Endothelial cell of umbilical vein (primary cell): ENCODE measurements around the gene EEF1AKMT2. TPM values are rescaled to one million over a fixed set of nuclear protein-coding genes. Genes with fewer than 3 reads are reported as not detected.

Source experiments
- BruUV-seq: library from RNA; stranded (reverse); fragments of 400-500 nt; replicated peaks from 2 replicates; lab custom pipeline; 2021; lab: Mats Ljungman, UMichigan
- CTCF ChIA-PET: fragments of 300-600, 350-600 bp; sonication (Branson Sonifier 250); formaldehyde crosslinking; loops from one replicate; lab custom pipeline; 2021; ENCODE audit warnings: antibody characterized with exemption, inconsistent platforms; lab: Charles Lee
- POLR2A ChIA-PET: fragments of 300-600, 350-600 bp; sonication (Branson Sonifier 250); formaldehyde crosslinking; loops from one replicate; lab custom pipeline; 2021; ENCODE audit warnings: antibody characterized with exemption, inconsistent platforms; lab: Charles Lee
- DNase-seq: peaks from one replicate; pipeline ENCODE4 v3.0.0-alpha.2; 2011; ENCODE audit warnings: low read depth, low spot score
- FAIRE-seq: peaks from 2 replicates; lab custom pipeline; 2011; peaks lifted over from hg19 to GRCh38; lab: Jason Lieb, UNC
- H2AFZ ChIP-seq: 2 replicates; pipeline ENCODE4 v1.6.0; 2012; ENCODE audit warnings: low read depth, low read length, control low read depth, inconsistent platforms
- H3K27ac ChIP-seq: 2 replicates; pipeline ENCODE4 v1.5.1; 2011; ENCODE audit warnings: low read depth, mild to moderate bottlenecking, control low read depth, low read length, moderate library complexity; ENCODE audit not compliant: insufficient read depth
- H3K27me3 ChIP-seq, 2 experiments: 2 replicates each; pipeline versions ENCODE4 v1.6.0 to v1.6.1; 2011; ENCODE audit warnings: low read length in 2 of 2, mixed read lengths in 1 of 2; ENCODE audit not compliant: control insufficient read depth in 2 of 2, insufficient read depth in 2 of 2
- H3K36me3 ChIP-seq, 2 experiments: 2 replicates in 1 of 2; 3 replicates in 1 of 2; pipeline ENCODE4 v1.5.1; 2011; ENCODE audit warnings: low read length in 2 of 2, mild to moderate bottlenecking in 1 of 2, moderate library complexity in 1 of 2; ENCODE audit not compliant: control insufficient read depth in 2 of 2, insufficient read depth in 2 of 2; ENCODE audit errors: extremely low read depth in 1 of 2
- H3K4me1 ChIP-seq: 3 replicates; pipeline ENCODE4 v1.5.1; 2011; ENCODE audit warnings: mild to moderate bottlenecking, low read length; ENCODE audit not compliant: control insufficient read depth, insufficient read depth; ENCODE audit errors: extremely low read depth
- H3K4me2 ChIP-seq: 2 replicates; pipeline ENCODE4 v1.6.1; 2011; ENCODE audit warnings: low read length, control low read depth, mixed read lengths; ENCODE audit not compliant: insufficient read depth
- H3K4me3 ChIP-seq, 3 experiments: fragments of 200-600 bp in 1 of 3; sonication (generic), shearing (Covaris generic) in 1 of 3; replicated peaks in 1 of 3; 2 replicates each; pipeline ENCODE4 v1.5.1; 2011 to 2016; ENCODE audit warnings: control low read depth in 3 of 3, low read length in 3 of 3, mild to moderate bottlenecking in 2 of 3, inconsistent platforms in 1 of 3, low read depth in 1 of 3, moderate library complexity in 1 of 3; ENCODE audit not compliant: insufficient read depth in 1 of 3
- H3K79me2 ChIP-seq: 2 replicates; pipeline ENCODE4 v1.6.0; 2012; ENCODE audit warnings: low read length, inconsistent platforms; ENCODE audit not compliant: control insufficient read depth, insufficient read depth
- H3K9ac ChIP-seq: replicated peaks from 2 replicates; pipeline ENCODE3; 2011; ENCODE audit warnings: low read length, control low read depth; ENCODE audit not compliant: insufficient read depth; ENCODE audit errors: extremely low read depth
- H3K9me1 ChIP-seq: replicated peaks from 3 replicates; pipeline ENCODE4 v1.6.0; 2011; ENCODE audit warnings: mild to moderate bottlenecking, low read length; ENCODE audit not compliant: control insufficient read depth, insufficient read depth; ENCODE audit errors: extremely low read depth
- H3K9me3 ChIP-seq: replicated peaks from 2 replicates; pipeline ENCODE4 v1.5.1; 2012; ENCODE audit warnings: low read length, inconsistent platforms; ENCODE audit not compliant: control insufficient read depth, insufficient read depth
- H4K20me1 ChIP-seq: replicated peaks from 2 replicates; pipeline ENCODE3; 2011; ENCODE audit warnings: mild to moderate bottlenecking, low read length; ENCODE audit not compliant: control insufficient read depth, insufficient read depth; ENCODE audit errors: extremely low read depth
- EZH2 ChIP-seq: IDR thresholded peaks from 2 replicates; pipeline ENCODE4 v1.6.1; 2012; ENCODE audit warnings: borderline replicate concordance, low read depth, mild to moderate bottlenecking, moderate library complexity, low read length, inconsistent platforms; ENCODE audit not compliant: severe bottlenecking
- FOS ChIP-seq: IDR thresholded peaks from 2 replicates; pipeline ENCODE4 v1.6.1; 2011; ENCODE audit warnings: mild to moderate bottlenecking, low read length, moderate library complexity, borderline replicate concordance; ENCODE audit not compliant: insufficient read depth
- GATA2 ChIP-seq: IDR thresholded peaks from 2 replicates; pipeline ENCODE4 v1.7.0; 2011; ENCODE audit warnings: low read depth, mild to moderate bottlenecking, moderate library complexity, mixed read lengths, low read length; ENCODE audit not compliant: insufficient read length, insufficient read depth
- JUN ChIP-seq: IDR thresholded peaks from 2 replicates; pipeline ENCODE4 v1.6.1; 2011; ENCODE audit warnings: borderline replicate concordance, low read depth; ENCODE audit not compliant: insufficient read length, insufficient read depth
- MYC ChIP-seq: IDR thresholded peaks from one replicate; pipeline ENCODE4 v1.6.1; 2011; ENCODE audit warnings: mild to moderate bottlenecking, low read depth, low read length
- POLR2A ChIP-seq: IDR thresholded peaks from 2 replicates; pipeline ENCODE4 v1.6.1; 2012; ENCODE audit warnings: low read depth, mild to moderate bottlenecking, control low read depth, low read length
- POLR2AphosphoS5 ChIP-seq: IDR thresholded peaks from 2 replicates; pipeline ENCODE4 v1.6.1; 2012; ENCODE audit warnings: low read depth, mild to moderate bottlenecking, control low read depth, low read length, moderate library complexity; ENCODE audit not compliant: insufficient read depth
- dilution Hi-C: fragments of 300-500 bp; cut with MboI; formaldehyde crosslinking; loops from one replicate; pipeline ENCODE4 v1.15.0; 2019; ENCODE audit warnings: low sequenced_read_pairs; ENCODE audit not compliant: extremely low pct_ligation_motif_present
- intact Hi-C: fragments of 100-400 bp; cut with micrococcal nuclease; formaldehyde crosslinking; loops from one replicate; pipeline ENCODE4 v1.10.0; 2022
- polyA plus RNA-seq, 4 experiments: library from polyadenylated mRNA; depleted of rRNA in 3 of 4; stranded (reverse) in 3 of 4; unstranded in 1 of 4; fragments of >200 nt; gene quantifications; 2 replicates each; pipeline versions ENCODE4 v1.2.1 to v1.2.3, GENCODE V29; 2011 to 2012; ENCODE audit warnings: missing spikeins in 1 of 4
- small RNA-seq: library from RNA; depleted of rRNA; stranded (forward); fragments of <200 nt; gene quantifications from one replicate; pipeline ENCODE3, GENCODE V24; 2012; ENCODE audit warnings: low replicate concordance, low read depth; ENCODE audit not compliant: insufficient read depth, insufficient read length
- total RNA-seq: library from RNA; stranded (reverse); gene quantifications from 2 replicates; pipeline ENCODE4 v1.2.3, GENCODE V29; 2021
- TF ChIP-seq, protein P1 (sequence below), 2 donors: IDR thresholded peaks; 1 replicate in 1 of 2; 2 replicates in 1 of 2; pipeline ENCODE4 v1.5.1; 2011; ENCODE audit warnings: low read length in 2 of 2, mild to moderate bottlenecking in 2 of 2, moderate library complexity in 2 of 2, control low read depth in 1 of 2, inconsistent platforms in 1 of 2, low read depth in 1 of 2; ENCODE audit not compliant: insufficient read depth in 1 of 2; ENCODE audit errors: extremely low read depth in 1 of 2
- TF ChIP-seq, protein P2 (sequence below): IDR thresholded peaks from 2 replicates; pipeline ENCODE4 v1.6.1; 2011; ENCODE audit not compliant: insufficient read depth, insufficient read length

Gene EEF1AKMT2
- total and polyA plus RNA-seq, 2 donors (not counting 3 experiments of a cell fraction or from before 2014, with no cell fraction given) = 8.5 to 21.3 TPM

GRCh38 chr10:124708246-124708779 is 83.4 kb downstream of the EEF1AKMT2 start:
- Histone ChIP-seq H3K4me2 (no peak overlapping the region), H4K20me1 (no peaks in the 10 kb centered on the region), H3K9me1 (no peaks in the 10 kb centered on the region), H3K9me3 (no peaks in the 10 kb centered on the region), H3K79me2 (peaks cover 4% of the 10 kb centered on the region), H2AFZ (no peak overlapping the region), H3K36me3 (peaks cover 0 to 3% of the 10 kb centered on the region in 2 experiments), H3K4me1 (peaks cover 7% of the 10 kb centered on the region), H3K9ac (no peak overlapping the region), H3K27ac (no peak overlapping the region), H3K27me3 (no peaks in the 10 kb centered on the region), H3K4me3 (no peak overlapping the region)
- intact Hi-C loops (no loop called here), dilution Hi-C loops (no loop called here)
- peak; percentile 84 for DNase-seq
- ChIA-PET POLR2A (no interaction called here), CTCF (interaction anchor here (2.2 to 6.2 kb wide), 3 partner anchors 9 to 33 kb away, joined by 9 to 61 read pairs (median 20); no protein-coding TSS in a partner anchor)
- TF ChIP-seq, protein P1, sequence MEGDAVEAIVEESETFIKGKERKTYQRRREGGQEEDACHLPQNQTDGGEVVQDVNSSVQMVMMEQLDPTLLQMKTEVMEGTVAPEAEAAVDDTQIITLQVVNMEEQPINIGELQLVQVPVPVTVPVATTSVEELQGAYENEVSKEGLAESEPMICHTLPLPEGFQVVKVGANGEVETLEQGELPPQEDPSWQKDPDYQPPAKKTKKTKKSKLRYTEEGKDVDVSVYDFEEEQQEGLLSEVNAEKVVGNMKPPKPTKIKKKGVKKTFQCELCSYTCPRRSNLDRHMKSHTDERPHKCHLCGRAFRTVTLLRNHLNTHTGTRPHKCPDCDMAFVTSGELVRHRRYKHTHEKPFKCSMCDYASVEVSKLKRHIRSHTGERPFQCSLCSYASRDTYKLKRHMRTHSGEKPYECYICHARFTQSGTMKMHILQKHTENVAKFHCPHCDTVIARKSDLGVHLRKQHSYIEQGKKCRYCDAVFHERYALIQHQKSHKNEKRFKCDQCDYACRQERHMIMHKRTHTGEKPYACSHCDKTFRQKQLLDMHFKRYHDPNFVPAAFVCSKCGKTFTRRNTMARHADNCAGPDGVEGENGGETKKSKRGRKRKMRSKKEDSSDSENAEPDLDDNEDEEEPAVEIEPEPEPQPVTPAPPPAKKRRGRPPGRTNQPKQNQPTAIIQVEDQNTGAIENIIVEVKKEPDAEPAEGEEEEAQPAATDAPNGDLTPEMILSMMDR (IDR thresholded peaks at IDR 0.05; ENCODE audit: extremely low read depth in 1 of 2, insufficient read depth in 1 of 2, low read depth in 1 of 2, low read length in 2 of 2) = no peak
- no peak for TF ChIP-seq POLR2AphosphoS5
- TF ChIP-seq EZH2 = no peak
- no peak for TF ChIP-seq MYC
- TF ChIP-seq FOS = no peak
- TF ChIP-seq, protein P2, sequence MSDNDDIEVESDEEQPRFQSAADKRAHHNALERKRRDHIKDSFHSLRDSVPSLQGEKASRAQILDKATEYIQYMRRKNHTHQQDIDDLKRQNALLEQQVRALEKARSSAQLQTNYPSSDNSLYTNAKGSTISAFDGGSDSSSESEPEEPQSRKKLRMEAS = no peak
- no peak for TF ChIP-seq POLR2A
- TF ChIP-seq JUN = no peak
- no peak for TF ChIP-seq GATA2
- BruUV-seq = no TSS peak
- peak; percentile 42 for FAIRE-seq

Small RNA genes within 50 kb of the gene (small RNA-seq; reads per million reads assigned to genes)
- not detected for gene RF00019

Other genes with a start within 250 kb of the EEF1AKMT2 start
- gene FAM53B, start 47.5 kb downstream of the EEF1AKMT2 start, total RNA-seq = 17.2 and 21.1 TPM in 2 replicates
- 8.2 and 8.5 TPM in 2 replicates for gene FAM53B, start 47.5 kb downstream of the EEF1AKMT2 start, polyA plus RNA-seq
- 12.7 and 14.8 TPM in 2 replicates for gene ABRAXAS2, start 9.9 kb upstream of the EEF1AKMT2 start, total RNA-seq
- 5.3 and 6.0 TPM in 2 replicates for gene ABRAXAS2, start 9.9 kb upstream of the EEF1AKMT2 start, polyA plus RNA-seq
- 17.3 and 17.7 TPM in 2 replicates for gene ZRANB1, start 150.2 kb upstream of the EEF1AKMT2 start, total RNA-seq
- gene ZRANB1, start 150.2 kb upstream of the EEF1AKMT2 start, polyA plus RNA-seq = 5.0 and 6.2 TPM in 2 replicates